ENCODE results near the gene FFAR3.

The FFAR3 gene

DNA sequence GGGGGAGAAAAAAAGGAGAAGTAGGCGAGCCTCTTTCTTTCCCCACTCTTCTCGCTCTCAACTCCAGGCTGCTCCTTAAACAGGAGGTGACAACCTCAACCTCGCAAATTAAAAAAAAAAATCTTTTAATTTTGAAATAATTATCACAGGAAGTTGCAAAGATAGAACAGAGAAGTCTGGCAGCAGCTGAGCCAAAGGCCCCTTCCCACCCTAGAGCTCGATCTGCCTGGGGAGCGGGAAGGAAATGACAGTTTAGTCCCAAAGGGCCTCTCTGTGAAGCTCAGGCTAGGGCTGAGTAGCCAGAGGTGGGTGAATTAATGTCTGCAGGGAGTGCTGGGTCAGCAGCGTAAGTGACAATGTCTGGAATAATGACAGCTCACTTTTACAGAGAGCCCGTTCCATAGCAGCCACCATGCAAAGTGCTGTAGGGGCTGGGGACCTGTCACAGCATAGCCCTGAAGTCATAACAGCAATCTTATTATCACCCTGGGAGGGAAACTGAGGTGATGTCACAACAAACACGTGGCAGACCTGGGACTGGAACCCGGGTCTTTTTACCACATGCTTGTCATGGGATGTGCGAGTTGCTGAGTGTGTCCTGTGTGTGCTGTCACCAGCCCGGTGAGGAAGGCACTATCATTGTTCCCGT lies 38.1 kb upstream of the FFAR3 start:
- ATAC-seq (peak; percentile 41), DNase-seq (ENCODE audit: low spot score in 2 of 2) (no peak)
- Mint-ChIP-seq H3K27ac (no peak overlapping the region), H3K4me1 (peaks cover 9% of the 10 kb centered on the region), H3K9me3 (peaks cover 3% of the 10 kb centered on the region), H3K36me3 (peaks cover 4% of the 10 kb centered on the region), H3K4me3 (no peak overlapping the region)

- ATAC-seq (no peak), DNase-seq (ENCODE audit: low spot score in 2 of 2) (no peak)
- Mint-ChIP-seq H3K27ac (no peak overlapping the region), H3K4me1 (peaks cover 9% of the 10 kb centered on the region), H3K36me3 (peaks cover 4% of the 10 kb centered on the region), H3K4me3 (no peak overlapping the region), H3K9me3 (peaks cover 3% of the 10 kb centered on the region)
Observed at GRCh38 chr19:35321291-35321690, 37.0 kb upstream of the FFAR3 start.

GRCh38 chr19:35322014-35322413 lies 36.2 kb upstream of the FFAR3 start:
- H3K4me1 Mint-ChIP-seq = peaks cover 9% of the 10 kb centered on the region
- DNase-seq (ENCODE audit: low spot score in 2 of 2) = no peak
- peaks cover 3% of the 10 kb centered on the region for H3K9me3 Mint-ChIP-seq
- no peak overlapping the region for H3K4me3 Mint-ChIP-seq
- ATAC-seq = no peak
- no peak overlapping the region for H3K27ac Mint-ChIP-seq
- H3K36me3 Mint-ChIP-seq = peaks cover 4% of the 10 kb centered on the region

DNA sequence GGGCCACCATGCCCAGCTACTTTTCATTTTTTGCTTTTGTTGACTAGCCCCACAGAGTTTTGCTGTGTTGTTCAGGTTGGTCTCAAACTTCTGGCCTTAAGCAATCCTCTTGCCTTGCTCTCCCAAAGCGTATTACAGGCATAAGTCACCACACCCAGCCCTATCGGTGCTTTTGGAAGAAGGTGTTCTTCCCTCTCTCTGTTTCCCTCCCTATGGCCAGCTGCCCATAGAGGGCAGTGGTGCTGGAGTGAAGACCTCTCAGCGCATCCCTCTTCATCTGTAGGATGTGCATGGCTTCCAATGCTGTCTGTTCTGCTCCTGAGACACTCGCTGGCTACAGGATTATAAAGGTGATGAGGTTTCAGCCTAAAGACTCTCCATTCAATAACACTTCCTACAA lies 30.6 kb upstream of the FFAR3 start:
- no peak overlapping the region for H3K27ac Mint-ChIP-seq

GRCh38 chr19:35328851-35329285 lies 29.4 kb upstream of the FFAR3 start, which contains the start of gene CD22:
TSS of gene CD22 (plus strand) at chr19:35329187. CDS start at chr19:35332041, 2,854 bp downstream.
- DNase-seq (ENCODE audit: low spot score in 2 of 2) = no peak
- peaks cover 6% of the 10 kb centered on the region for H3K36me3 Mint-ChIP-seq
- H3K4me3 Mint-ChIP-seq = peak within 1 kb of the TSS; percentile 43
- peaks cover 21% of the 10 kb centered on the region for H3K4me1 Mint-ChIP-seq
- H3K27ac Mint-ChIP-seq = no peak within 1 kb of the TSS
- H3K9me3 Mint-ChIP-seq = no peaks in the 10 kb centered on the region
- peak; percentile 38 for ATAC-seq

More for the DNA sequence above, 30.6 kb upstream of the FFAR3 start:
- H3K4me1 Mint-ChIP-seq = peaks cover 10% of the 10 kb centered on the region
- DNase-seq (ENCODE audit: low spot score in 2 of 2) (no peak), ATAC-seq (no peak)
- H3K36me3 Mint-ChIP-seq = peaks cover 6% of the 10 kb centered on the region
- no peak overlapping the region for H3K4me3 Mint-ChIP-seq
- H3K9me3 Mint-ChIP-seq = no peaks in the 10 kb centered on the region

DNA sequence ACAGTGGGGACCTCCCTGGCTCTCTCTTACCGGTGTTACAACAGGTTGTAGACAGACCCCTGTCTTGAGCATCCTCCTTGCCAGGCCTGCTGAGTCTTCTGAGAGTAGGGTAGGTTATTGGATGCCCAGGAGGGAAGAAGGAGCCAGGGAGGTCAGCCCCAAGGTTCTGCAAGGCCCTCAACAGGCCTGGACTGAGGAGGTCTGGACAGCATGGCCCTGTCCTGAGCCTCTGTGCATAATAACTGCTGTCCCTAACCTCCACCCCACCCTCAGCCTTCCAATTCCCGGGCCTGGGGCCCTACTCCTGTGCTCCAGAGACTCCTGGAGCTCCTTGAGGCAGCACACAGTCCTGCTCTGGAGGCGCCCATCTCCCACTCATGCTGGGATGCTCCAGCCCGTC lies 28.9 kb upstream of the FFAR3 start:
- H3K36me3 Mint-ChIP-seq = peaks cover 6% of the 10 kb centered on the region
- no peak overlapping the region for H3K27ac Mint-ChIP-seq
- H3K4me1 Mint-ChIP-seq = peaks cover 25% of the 10 kb centered on the region
- ATAC-seq = peak; percentile 31
- H3K4me3 Mint-ChIP-seq = peak overlapping the region; percentile 43
- no peak for DNase-seq (ENCODE audit: low spot score in 2 of 2)
- H3K9me3 Mint-ChIP-seq = no peaks in the 10 kb centered on the region

DNA sequence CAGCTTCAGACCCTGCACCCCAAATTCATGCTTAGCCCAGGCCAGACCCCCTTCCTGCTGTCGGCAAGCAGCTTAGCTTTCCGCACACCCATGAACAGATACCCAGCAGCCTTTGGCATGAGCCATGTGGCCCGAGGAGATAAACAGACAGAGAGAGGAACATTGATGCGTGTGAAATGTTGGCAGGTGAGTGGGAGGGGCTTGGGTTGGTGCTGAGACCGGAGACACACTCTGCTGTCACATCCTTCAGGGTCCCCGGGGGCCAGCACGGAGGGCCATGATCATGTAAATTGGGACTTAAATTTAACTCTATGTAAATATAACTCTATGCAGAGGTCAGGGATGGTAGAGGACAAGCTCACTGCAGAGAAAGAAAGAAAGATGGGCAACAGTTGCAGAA lies 27.8 kb upstream of the FFAR3 start:
- Mint-ChIP-seq H3K4me1 (peaks cover 35% of the 10 kb centered on the region), H3K4me3 (peak overlapping the region; percentile 43), H3K9me3 (no peaks in the 10 kb centered on the region), H3K27ac (no peak overlapping the region), H3K36me3 (peaks cover 6% of the 10 kb centered on the region)
- no peak for DNase-seq (ENCODE audit: low spot score in 2 of 2)
- ATAC-seq = no peak

GRCh38 chr19:35331551-35332214 lies 26.6 kb upstream of the FFAR3 start:
- Mint-ChIP-seq H3K9me3 (no peaks in the 10 kb centered on the region), H3K36me3 (peaks cover 6% of the 10 kb centered on the region), H3K4me1 (peaks cover 35% of the 10 kb centered on the region), H3K4me3 (peak overlapping the region; percentile 43), H3K27ac (peak overlapping the region; percentile 2)
- ATAC-seq (no peak), DNase-seq (ENCODE audit: low spot score in 2 of 2) (no peak)

DNA sequence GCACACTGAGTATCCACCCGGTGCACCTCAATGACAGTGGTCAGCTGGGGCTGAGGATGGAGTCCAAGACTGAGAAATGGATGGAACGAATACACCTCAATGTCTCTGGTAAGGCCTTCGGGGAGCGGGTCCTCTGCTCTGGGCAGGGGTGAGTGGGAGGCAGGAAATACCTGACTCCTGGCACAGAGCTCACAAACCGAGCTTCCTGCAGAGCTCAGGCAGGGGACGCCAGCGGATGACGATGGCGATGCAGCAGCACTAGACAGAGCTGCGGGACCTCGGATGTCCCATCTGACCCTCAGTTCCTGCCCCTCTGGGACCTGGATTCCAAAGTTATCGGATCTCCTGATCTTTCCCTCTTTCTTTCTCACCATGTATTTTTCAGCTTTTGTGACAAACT lies 25.4 kb upstream of the FFAR3 start:
- Mint-ChIP-seq H3K4me1 (peaks cover 41% of the 10 kb centered on the region), H3K4me3 (peak overlapping the region; percentile 28), H3K9me3 (no peaks in the 10 kb centered on the region), H3K27ac (no peak overlapping the region), H3K36me3 (peaks cover 15% of the 10 kb centered on the region)
- ATAC-seq (peak; percentile 60), DNase-seq (ENCODE audit: low spot score in 2 of 2) (no peak)

- Mint-ChIP-seq H3K9me3 (no peaks in the 10 kb centered on the region), H3K4me1 (peaks cover 34% of the 10 kb centered on the region), H3K36me3 (peaks cover 15% of the 10 kb centered on the region), H3K4me3 (peak overlapping the region; percentile 28), H3K27ac (peak overlapping the region; percentile 5)
- DNase-seq (ENCODE audit: low spot score in 2 of 2) (no peak), ATAC-seq (no peak)
Observed at GRCh38 chr19:35334144-35334753, 24.0 kb upstream of the FFAR3 start.

GRCh38 chr19:35336166-35336955 lies 21.9 kb upstream of the FFAR3 start:
- no peaks in the 10 kb centered on the region for H3K9me3 Mint-ChIP-seq
- H3K4me3 Mint-ChIP-seq = no peak overlapping the region
- ATAC-seq (no peak), DNase-seq (ENCODE audit: low spot score in 2 of 2) (no peak)
- peak overlapping the region; percentile 19 for H3K27ac Mint-ChIP-seq
- peaks cover 10% of the 10 kb centered on the region for H3K36me3 Mint-ChIP-seq
- H3K4me1 Mint-ChIP-seq = peaks cover 34% of the 10 kb centered on the region

DNA sequence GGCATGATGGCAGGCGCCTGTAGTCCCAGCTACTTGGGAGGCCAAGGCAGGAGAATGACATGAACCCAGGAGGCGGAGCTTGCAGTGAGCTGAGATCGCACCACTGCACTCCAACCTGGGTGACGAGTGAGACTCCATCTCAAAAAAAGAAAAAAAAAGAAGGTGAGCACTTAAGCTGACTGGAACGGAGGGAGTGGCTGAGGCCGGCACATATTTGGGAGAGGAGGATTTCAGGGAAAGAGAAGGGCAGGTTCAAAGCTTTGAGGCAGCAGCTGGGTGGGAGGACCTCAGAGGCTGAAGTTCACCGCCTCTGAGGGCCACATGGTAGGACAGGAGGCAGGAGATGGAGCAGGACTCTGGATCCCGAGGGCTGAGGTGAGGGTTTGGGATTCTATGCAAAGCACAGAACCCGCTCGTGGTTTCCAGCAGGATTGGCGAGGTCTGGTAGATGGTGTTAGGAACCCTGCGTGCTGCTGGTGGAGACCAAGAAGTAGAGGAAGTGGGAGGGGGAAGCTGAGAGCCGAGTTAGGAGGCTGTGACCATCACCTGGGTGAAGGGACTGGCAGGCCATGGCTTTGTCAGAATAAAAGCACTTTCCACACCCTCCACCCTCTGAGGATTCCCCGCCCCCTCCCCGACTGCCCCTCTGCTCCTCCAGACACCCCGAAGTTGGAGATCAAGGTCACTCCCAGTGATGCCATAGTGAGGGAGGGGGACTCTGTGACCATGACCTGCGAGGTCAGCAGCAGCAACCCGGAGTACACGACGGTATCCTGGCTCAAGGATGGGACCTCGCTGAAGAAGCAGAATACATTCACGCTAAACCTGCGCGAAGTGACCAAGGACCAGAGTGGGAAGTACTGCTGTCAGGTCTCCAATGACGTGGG lies 20.9 kb upstream of the FFAR3 start:
- H3K27ac Mint-ChIP-seq = peak overlapping the region; percentile 19
- H3K9me3 Mint-ChIP-seq = no peaks in the 10 kb centered on the region
- H3K4me3 Mint-ChIP-seq = no peak overlapping the region
- DNase-seq (ENCODE audit: low spot score in 2 of 2) (no peak), ATAC-seq (no peak)
- peaks cover 13% of the 10 kb centered on the region for H3K36me3 Mint-ChIP-seq
- peaks cover 34% of the 10 kb centered on the region for H3K4me1 Mint-ChIP-seq

- Mint-ChIP-seq H3K4me1 (peaks cover 28% of the 10 kb centered on the region), H3K4me3 (no peak overlapping the region), H3K36me3 (peaks cover 17% of the 10 kb centered on the region), H3K9me3 (no peaks in the 10 kb centered on the region), H3K27ac (no peak overlapping the region)
- DNase-seq (ENCODE audit: low spot score in 2 of 2) = no peak
- no peak for ATAC-seq
Observed at GRCh38 chr19:35337984-35338296, 20.3 kb upstream of the FFAR3 start.

GRCh38 chr19:35340431-35340830 lies 17.8 kb upstream of the FFAR3 start:
- H3K4me1 Mint-ChIP-seq = peaks cover 7% of the 10 kb centered on the region
- H3K36me3 Mint-ChIP-seq = peaks cover 17% of the 10 kb centered on the region
- peak overlapping the region; percentile 32 for H3K27ac Mint-ChIP-seq
- DNase-seq (ENCODE audit: low spot score in 2 of 2) (no peak), ATAC-seq (no peak)
- no peak overlapping the region for H3K4me3 Mint-ChIP-seq
- H3K9me3 Mint-ChIP-seq = no peaks in the 10 kb centered on the region
